ENCODE results near the gene ZFYVE1. TPM values are rescaled to one million over a fixed set of nuclear protein-coding genes. Genes with fewer than 3 reads are reported as not detected.

The ZFYVE1 gene
- total and polyA plus RNA-seq, 10 of the 15 experiments (the other 5 are each of a cell fraction or from before 2014, with no cell fraction given): 1.2 to 13.3 (median 6.4) TPM

- FAIRE-seq: no peak
- ChIA-PET CTCF (interaction anchor here (0.6 to 1.7 kb wide), 3 partner anchors 14 to 60 kb away, joined by 3 to 7 read pairs (median 3); no protein-coding TSS in a partner anchor), RAD21 (ENCODE audit: unreplicated experiment) (no interaction called here), POLR2A (no interaction called here), SMC1A (ENCODE audit: uncharacterized antibody, unreplicated experiment) (no interaction called here)
- no peak overlapping the region for H3K4me3 ChIP-seq
- no peaks in the 10 kb centered on the region for H3K27me3 ChIP-seq (replicated peaks in 1 of 2; ENCODE audit: control insufficient read depth in 2 of 2, insufficient read depth in 2 of 2, low read length in 1 of 2)
- H3K27ac ChIP-seq (ENCODE audit: control insufficient read depth, insufficient read depth): no peak overlapping the region
- H4K20me1 ChIP-seq (ENCODE audit: control insufficient read depth, insufficient read depth): no peaks in the 10 kb centered on the region
- H3K4me1 ChIP-seq (ENCODE audit: control insufficient read depth, insufficient read depth, low read length): no peaks in the 10 kb centered on the region
- in situ Hi-C loops (cut with MboI): no loop called here
- no TSS peak for BruUV-seq (replicated peaks)
- 100% methylated on average over 4 of the region's 4 CpGs for WGBS (ENCODE audit: insufficient coverage, insufficient replicate concordance, low lambda C conversion rate, missing lambda C conversion rate)
- no peak overlapping the region for H2AFZ ChIP-seq (ENCODE audit: control insufficient read depth, low read depth, low read length)
- no peak overlapping the region for H3K9ac ChIP-seq (ENCODE audit: control insufficient read depth, insufficient read depth, low read length)
- ATAC-seq: no peak
- intact Hi-C loops (cut with micrococcal nuclease; ENCODE audit: unreplicated experiment): no loop called here
- no peaks in the 10 kb centered on the region for H3K9me3 ChIP-seq (replicated peaks; ENCODE audit: control insufficient read depth, insufficient read depth, low read length)
- H3K4me2 ChIP-seq (ENCODE audit: control insufficient read depth, insufficient read depth): no peak overlapping the region
- H3K36me3 ChIP-seq (ENCODE audit: control insufficient read depth in 2 of 2, insufficient read depth in 2 of 2, low read length in 1 of 2): peaks cover 6 to 8% of the 10 kb centered on the region in 2 experiments; a peak in 3 of 4 replicates
- H3K79me2 ChIP-seq (ENCODE audit: control insufficient read depth, insufficient read depth, low read length): no peaks in the 10 kb centered on the region
- DNase-seq (ENCODE audit: low read depth, low spot score): no peak
- TF ChIP-seq TBL1XR1 (IDR thresholded peaks at IDR 0.05; ENCODE audit: low read depth, low read length) (no peak), MTA3 (IDR thresholded peaks at IDR 0.05; ENCODE audit: borderline replicate concordance, low read length) (no peak), TCF3 (IDR thresholded peaks at IDR 0.05; ENCODE audit: borderline replicate concordance, insufficient read depth, low read depth, low read length) (no peak), NR2C2 (IDR thresholded peaks at IDR 0.05; ENCODE audit: borderline replicate concordance, control insufficient read depth, insufficient read length, low read depth) (no peak), WRNIP1 (IDR thresholded peaks at IDR 0.05; ENCODE audit: borderline replicate concordance, low read depth, low read length) (no peak), GABPA (IDR thresholded peaks at IDR 0.05; ENCODE audit: low read depth) (no peak), CTCF (IDR thresholded peaks at IDR 0.05 in 2 of 3, conservative IDR thresholded peaks at IDR 0.05 in 1 of 3; ENCODE audit: control insufficient read depth in 2 of 3, extremely low read depth in 1 of 3, insufficient read depth in 1 of 3, low read depth in 3 of 3, low read length in 3 of 3) (no peak), PRDM15 (CRISPR knock-in tag; IDR thresholded peaks at IDR 0.05) (no peak), ZNF24 (IDR thresholded peaks at IDR 0.05) (no peak), ZNF384 (IDR thresholded peaks at IDR 0.05; ENCODE audit: borderline replicate concordance, low read depth, low read length) (no peak), ZNF622 (IDR thresholded peaks at IDR 0.05) (no peak), SIN3A (IDR thresholded peaks at IDR 0.05; ENCODE audit: low read depth, low read length) (no peak), SP1 (IDR thresholded peaks at IDR 0.05; ENCODE audit: low read depth, low read length) (no peak), REST (IDR thresholded peaks at IDR 0.05; ENCODE audit: low read depth, low read length) (no peak), BHLHE40 (IDR thresholded peaks at IDR 0.05; ENCODE audit: borderline replicate concordance in 1 of 2, low read depth in 2 of 2, low read length in 1 of 2) (no peak), NFYB (IDR thresholded peaks at IDR 0.05; ENCODE audit: insufficient read depth, low read depth, low read length) (no peak)
Observed at GRCh38 chr14:72999316-72999715, 27.6 kb downstream of the ZFYVE1 start.

Data from GM12878 (cell line).